ENCODE measurements around the gene SETD4.

SETD4 gene

GRCh38 chr21:36041910-36042309, 18.4 kb downstream of the SETD4 start:
- no peak for DNase-seq

DNA sequence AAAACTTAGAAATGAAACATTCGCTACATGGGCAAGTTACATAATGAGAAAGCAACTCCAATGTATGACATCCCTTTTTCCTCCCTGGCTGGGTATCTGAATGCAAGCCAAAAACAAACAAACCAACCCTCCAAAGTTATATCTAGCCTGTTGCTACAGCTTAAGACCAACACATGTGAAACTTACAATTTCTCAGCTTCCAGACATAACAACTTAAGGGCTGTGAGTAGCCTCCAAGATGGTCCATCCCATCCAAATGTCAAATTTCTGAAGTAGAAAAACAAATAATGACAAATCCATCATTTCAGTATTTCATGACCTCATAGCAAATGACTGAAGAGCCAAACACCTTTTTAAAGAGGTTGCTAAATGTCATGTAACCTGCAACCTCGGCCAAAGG, 19.9 kb downstream of the SETD4 start:
- DNase-seq: no peak

- no peak for DNase-seq
Observed at GRCh38 chr21:36039861-36040260, 20.5 kb downstream of the SETD4 start.

- no peak for DNase-seq
Observed at GRCh38 chr21:36038701-36039497, 21.4 kb downstream of the SETD4 start.

- DNase-seq: no peak
Observed at GRCh38 chr21:36035381-36035791, 24.9 kb downstream of the SETD4 start.

- DNase-seq: no peak
Observed at GRCh38 chr21:36034211-36034913, 26.0 kb downstream of the SETD4 start.

- DNase-seq: no peak
Observed at GRCh38 chr21:36032647-36033406, 27.5 kb downstream of the SETD4 start.

GRCh38 chr21:36030581-36031189, 29.6 kb downstream of the SETD4 start:
- no peak for DNase-seq

GRCh38 chr21:36029309-36029708, 31.0 kb downstream of the SETD4 start:
- DNase-seq: no peak

- DNase-seq: peak; percentile 70
Observed at GRCh38 chr21:36028127-36029069, 31.9 kb downstream of the SETD4 start.

- DNase-seq: no peak
Observed at GRCh38 chr21:36027347-36027746, 33.0 kb downstream of the SETD4 start.

- no peak for DNase-seq
Observed at GRCh38 chr21:36024782-36025181, 35.5 kb downstream of the SETD4 start.

- DNase-seq: no peak
Observed at GRCh38 chr21:36023092-36023480, 37.2 kb downstream of the SETD4 start.

DNA sequence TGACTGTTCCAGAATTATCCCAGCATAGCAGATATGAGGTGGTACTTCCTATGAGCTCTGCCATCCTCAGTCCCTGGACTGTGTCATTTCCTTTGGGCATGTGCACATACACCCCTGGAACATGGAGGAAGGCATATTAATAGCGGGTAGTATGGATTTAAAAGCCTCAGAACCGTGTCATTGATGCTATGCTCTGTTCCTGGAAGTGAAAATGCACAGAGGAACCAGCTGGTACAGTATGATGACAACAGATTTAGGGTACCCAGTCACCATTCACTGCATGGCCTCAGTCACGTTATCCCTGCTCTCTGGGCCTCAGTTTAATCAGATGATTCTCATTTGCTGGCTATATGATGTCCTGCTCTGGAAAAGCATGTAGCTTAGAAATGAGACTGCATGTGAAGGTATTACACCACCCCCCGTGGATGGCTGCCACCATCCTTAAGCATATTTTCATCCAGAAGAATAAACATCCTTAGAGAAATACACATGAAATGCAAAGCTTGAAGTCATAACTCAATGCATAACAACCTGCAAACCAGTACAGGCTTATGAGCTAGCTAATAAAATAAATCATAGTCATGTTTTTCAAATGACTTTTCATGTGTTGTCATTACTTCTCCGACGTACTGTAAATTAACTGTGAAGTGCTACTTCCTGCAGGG, 37.8 kb downstream of the SETD4 start:
- no peak for DNase-seq

DNA sequence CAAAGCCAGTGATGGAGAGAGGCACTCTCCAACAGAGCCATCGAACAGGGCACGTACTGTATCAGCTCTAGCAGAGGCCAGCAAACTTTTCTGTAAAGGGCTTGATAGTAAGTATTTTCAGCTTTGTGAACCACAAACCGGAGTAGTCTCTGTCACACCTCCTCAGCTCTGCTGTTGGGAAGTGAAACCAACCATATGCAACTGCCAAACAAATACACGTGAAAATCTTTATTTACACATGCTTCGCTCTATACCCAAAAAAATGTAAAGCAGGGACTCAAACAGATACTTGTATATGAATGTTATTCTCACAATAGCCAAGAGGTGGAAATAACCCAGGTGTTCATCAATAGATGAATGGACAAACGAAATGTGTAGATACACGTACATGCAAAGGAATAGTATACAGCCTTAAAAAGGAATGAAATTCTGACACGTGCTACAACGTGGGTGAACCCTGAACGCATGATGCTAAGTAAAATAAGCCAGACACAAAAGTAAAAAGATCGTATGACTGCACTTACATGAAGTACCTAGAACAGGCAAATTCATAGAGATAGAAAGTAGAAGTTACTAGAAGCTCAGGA, 39.0 kb downstream of the SETD4 start:
- DNase-seq: no peak

DNA sequence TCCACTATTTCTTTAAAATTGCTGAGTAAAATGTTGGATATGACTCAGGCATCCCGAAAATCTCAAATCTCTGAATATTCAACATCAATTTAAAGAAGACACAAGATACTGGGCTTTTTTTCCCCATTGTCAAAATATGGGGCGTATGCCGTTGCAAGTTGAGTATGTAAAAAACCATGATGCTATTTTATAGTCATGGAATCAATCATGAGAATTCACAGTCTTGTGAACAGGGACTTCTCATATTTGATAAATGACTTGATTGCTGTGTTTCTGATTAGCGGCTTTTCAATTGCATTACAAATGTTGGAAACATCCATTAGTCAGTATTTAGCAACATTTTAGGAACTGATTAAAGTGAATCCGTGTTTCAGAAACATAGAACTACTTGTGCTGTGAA, 45.3 kb downstream of the SETD4 start:
- no peak for DNase-seq

DNA sequence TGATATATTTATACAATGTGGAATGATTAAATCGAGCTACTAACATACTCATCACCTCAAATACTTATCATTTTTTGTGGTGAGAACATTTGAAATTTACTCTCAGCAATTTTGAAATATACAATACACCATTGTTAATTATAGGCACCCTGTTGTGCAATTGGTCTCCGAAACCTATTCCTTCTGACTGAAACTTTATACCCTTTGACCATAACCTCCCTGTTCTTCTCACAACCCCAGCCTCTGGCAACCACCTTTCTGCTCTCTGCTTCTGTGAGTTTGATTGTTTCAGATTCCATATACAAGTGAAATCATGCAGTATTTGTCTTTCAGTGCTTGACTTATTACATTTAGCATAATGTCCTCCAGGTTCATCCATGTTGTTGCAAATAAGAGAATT, 49.5 kb downstream of the SETD4 start:
- no peak for DNase-seq

GRCh38 chr21:36008505-36008904, 51.8 kb downstream of the SETD4 start:
- no peak for DNase-seq

DNA sequence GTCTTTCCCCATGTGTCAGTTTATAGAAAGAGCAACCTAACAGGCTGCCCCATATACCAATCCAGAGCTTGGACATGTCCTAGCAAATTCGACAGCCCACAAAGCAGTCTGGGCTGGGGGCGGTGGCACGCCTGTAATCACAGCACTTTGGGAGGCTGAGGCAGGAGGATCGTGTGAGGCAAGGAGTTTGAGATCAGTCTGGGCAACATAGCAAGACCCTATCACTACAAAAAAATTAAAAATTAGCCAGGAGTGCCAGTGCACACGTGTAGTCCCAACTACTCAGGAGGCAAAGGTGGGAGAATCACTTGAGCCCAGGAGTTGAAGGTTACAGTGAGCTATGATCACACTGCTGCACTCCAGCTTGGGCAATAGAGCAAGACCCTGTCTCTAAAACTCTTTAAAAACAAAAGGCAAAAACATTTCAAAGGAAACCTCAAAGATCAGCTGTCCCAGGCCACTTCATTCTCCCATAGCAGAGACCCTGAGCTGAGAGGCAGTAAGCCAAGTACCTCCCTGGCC, 54.4 kb downstream of the SETD4 start:
- no peak for DNase-seq

- no peak for DNase-seq
Observed at GRCh38 chr21:36005018-36005417, 55.3 kb downstream of the SETD4 start.

DNA sequence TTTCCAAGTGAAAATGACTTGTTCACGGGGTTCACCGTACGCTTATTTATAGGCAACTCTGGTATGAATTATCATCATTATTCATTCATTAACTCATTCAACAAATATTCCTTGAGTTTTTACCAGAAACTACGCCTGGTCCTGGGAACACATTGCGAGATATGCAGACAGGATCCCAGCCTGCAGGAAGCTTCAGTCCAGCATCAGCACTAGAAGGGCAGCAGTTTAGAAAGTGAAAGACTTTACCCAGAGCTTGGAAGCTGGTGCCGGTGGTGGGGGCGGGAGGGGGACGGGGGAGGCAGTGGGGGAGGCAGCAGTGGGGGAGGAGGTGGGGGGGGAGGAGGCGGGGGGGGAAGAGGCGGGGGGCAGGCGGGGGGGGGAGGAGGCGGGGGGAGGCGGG, 55.9 kb downstream of the SETD4 start:
- DNase-seq: no peak

All from CD4-positive, alpha-beta T cell treated with Interleukin-4 for 1 hour (primary cell).